Thoracic aorta (tissue), 2 donors: ENCODE data around the gene U2AF1L4. TPM values are rescaled to one million over a fixed set of nuclear protein-coding genes. Genes with fewer than 3 reads are reported as not detected.
"Not testable (repeated sequence)": the region's sequence is repeated elsewhere in the genome, so short reads cannot be mapped to it uniquely, and the experiment has no call there.

Experiments used
- ATAC-seq: fragments of 150-250 bp; one replicate; pipeline ENCODE4 v1.8.0; 2017; ENCODE audit warnings: low read depth; ENCODE audit not compliant: insufficient number of reproducible peaks, low FRiP score
- DNase-seq: peaks from one replicate; pipeline ENCODE4 v3.0.0-alpha.2; 2020; ENCODE audit warnings: low spot score
- H3K27ac ChIP-seq, 2 donors: fragments of 200-600 bp; sonication (generic); 1 replicate in 1 of 2; 2 replicates in 1 of 2; pipeline ENCODE4 v1.5.1; 2016; ENCODE audit warnings: mild to moderate bottlenecking in 2 of 2, moderate library complexity in 2 of 2
- H3K27me3 ChIP-seq: fragments of 200-600 bp; sonication (generic); replicated peaks from 2 replicates; pipeline ENCODE4 v1.6.0; 2016; ENCODE audit warnings: mild to moderate bottlenecking; ENCODE audit not compliant: insufficient read depth
- H3K36me3 ChIP-seq: fragments of 200-600 bp; sonication (generic); one replicate; pipeline ENCODE4 v1.5.1; 2016
- H3K4me1 ChIP-seq, 2 donors: fragments of 200-600 bp; sonication (generic); 1 replicate in 1 of 2; 2 replicates in 1 of 2; pipeline versions ENCODE4 v1.5.1 to v1.6.0; 2016; ENCODE audit warnings: low read depth in 2 of 2, mild to moderate bottlenecking in 1 of 2; ENCODE audit not compliant: control insufficient read depth in 1 of 2
- H3K4me3 ChIP-seq: fragments of 200-600 bp; sonication (generic); 2 replicates; pipeline ENCODE4 v1.5.1; 2016; ENCODE audit warnings: mild to moderate bottlenecking
- H3K9me3 ChIP-seq: fragments of 200-600 bp; sonication (generic); 2 replicates; pipeline ENCODE4 v1.5.1; 2016
- total RNA-seq, 2 donors: library from RNA; depleted of rRNA; stranded (reverse); fragments of >200 nt; gene quantifications; one replicate each; pipeline versions ENCODE4 v1.1.0 to v1.2.3, GENCODE V29; 2016
- TF ChIP-seq, protein P1 (sequence below): fragments of 200-600 bp; sonication (generic); IDR thresholded peaks from one replicate; pipeline ENCODE4 v1.5.1; 2019; ENCODE audit warnings: antibody characterized with exemption

U2AF1L4 gene
- total RNA-seq, 2 donors from 2014 or later = 34.4 to 42.6 TPM

- H3K36me3 ChIP-seq = peaks cover 88% of the 10 kb centered on the region
- no peak for ATAC-seq
These were observed 20.7 kb downstream of the U2AF1L4 start for GRCh38 chr19:35724560-35724959.

DNA sequence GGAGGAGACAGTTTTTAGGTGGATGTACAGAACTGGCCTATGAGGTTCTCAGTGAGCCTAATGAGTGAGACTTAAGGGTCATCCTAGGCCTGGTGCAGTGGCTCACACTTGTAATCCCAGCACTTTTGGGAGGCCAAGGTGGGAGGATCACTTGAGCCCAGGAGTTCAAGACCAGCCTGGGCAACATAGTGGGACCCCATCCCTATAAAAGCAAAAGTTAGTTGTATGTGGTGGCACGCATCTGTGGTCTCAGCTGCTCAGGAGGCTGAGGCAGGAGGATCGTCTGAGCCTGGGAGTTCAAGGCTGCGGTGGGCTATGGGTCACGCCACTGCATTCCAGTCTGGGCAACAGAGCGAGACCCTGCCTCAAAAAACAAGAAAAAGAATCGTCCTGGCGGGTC lies 21.1 kb downstream of the U2AF1L4 start:
- not testable (repeated sequence) for H3K4me1 ChIP-seq, H3K27ac ChIP-seq, H3K27me3 ChIP-seq, DNase-seq, ATAC-seq, H3K4me3 ChIP-seq, H3K9me3 ChIP-seq
- H3K36me3 ChIP-seq = peaks cover 84% of the 10 kb centered on the region

More at GRCh38 chr19:35724560-35724959, 20.7 kb downstream of the U2AF1L4 start:
- Histone ChIP-seq H3K27me3 (no peaks in the 10 kb centered on the region), H3K9me3 (no peaks in the 10 kb centered on the region), H3K4me3 (no peak overlapping the region), H3K27ac (no peak overlapping the region), H3K4me1 (peaks cover under 1 to 5% of the 10 kb centered on the region in 2 donors)
- no peak for DNase-seq
- TF ChIP-seq, protein P1, sequence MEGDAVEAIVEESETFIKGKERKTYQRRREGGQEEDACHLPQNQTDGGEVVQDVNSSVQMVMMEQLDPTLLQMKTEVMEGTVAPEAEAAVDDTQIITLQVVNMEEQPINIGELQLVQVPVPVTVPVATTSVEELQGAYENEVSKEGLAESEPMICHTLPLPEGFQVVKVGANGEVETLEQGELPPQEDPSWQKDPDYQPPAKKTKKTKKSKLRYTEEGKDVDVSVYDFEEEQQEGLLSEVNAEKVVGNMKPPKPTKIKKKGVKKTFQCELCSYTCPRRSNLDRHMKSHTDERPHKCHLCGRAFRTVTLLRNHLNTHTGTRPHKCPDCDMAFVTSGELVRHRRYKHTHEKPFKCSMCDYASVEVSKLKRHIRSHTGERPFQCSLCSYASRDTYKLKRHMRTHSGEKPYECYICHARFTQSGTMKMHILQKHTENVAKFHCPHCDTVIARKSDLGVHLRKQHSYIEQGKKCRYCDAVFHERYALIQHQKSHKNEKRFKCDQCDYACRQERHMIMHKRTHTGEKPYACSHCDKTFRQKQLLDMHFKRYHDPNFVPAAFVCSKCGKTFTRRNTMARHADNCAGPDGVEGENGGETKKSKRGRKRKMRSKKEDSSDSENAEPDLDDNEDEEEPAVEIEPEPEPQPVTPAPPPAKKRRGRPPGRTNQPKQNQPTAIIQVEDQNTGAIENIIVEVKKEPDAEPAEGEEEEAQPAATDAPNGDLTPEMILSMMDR = no peak

- Histone ChIP-seq H3K27ac (no peak overlapping the region), H3K27me3 (no peaks in the 10 kb centered on the region), H3K4me1 (peaks cover 9 to 14% of the 10 kb centered on the region in 2 donors), H3K4me3 (no peak overlapping the region), H3K9me3 (no peaks in the 10 kb centered on the region), H3K36me3 (peaks cover 80% of the 10 kb centered on the region)
- ATAC-seq = no peak
- TF ChIP-seq, protein P1 = no peak
- no peak for DNase-seq
These were observed 21.5 kb downstream of the U2AF1L4 start for GRCh38 chr19:35723671-35724070.

GRCh38 chr19:35722897-35723296 lies 22.3 kb downstream of the U2AF1L4 start:
- H3K36me3 ChIP-seq = peaks cover 72% of the 10 kb centered on the region
- ATAC-seq = no peak
- no peak overlapping the region for H3K4me3 ChIP-seq
- peaks cover 9 to 16% of the 10 kb centered on the region in 2 donors for H3K4me1 ChIP-seq
- TF ChIP-seq, protein P1 = no peak
- H3K27me3 ChIP-seq = no peaks in the 10 kb centered on the region
- no peaks in the 10 kb centered on the region for H3K9me3 ChIP-seq
- H3K27ac ChIP-seq = no peak overlapping the region
- no peak for DNase-seq

GRCh38 chr19:35722461-35722860 lies 22.8 kb downstream of the U2AF1L4 start:
- TF ChIP-seq, protein P1 = no peak
- H3K36me3 ChIP-seq = peaks cover 68% of the 10 kb centered on the region
- DNase-seq (no peak), ATAC-seq (no peak)
- H3K4me3 ChIP-seq = no peak overlapping the region
- H3K27ac ChIP-seq = no peak overlapping the region
- H3K4me1 ChIP-seq = peaks cover 9 to 16% of the 10 kb centered on the region in 2 donors
- H3K9me3 ChIP-seq = no peaks in the 10 kb centered on the region
- H3K27me3 ChIP-seq = no peaks in the 10 kb centered on the region

- Histone ChIP-seq H3K27me3 (no peaks in the 10 kb centered on the region), H3K27ac (no peak overlapping the region), H3K4me1 (peaks cover 9 to 16% of the 10 kb centered on the region in 2 donors), H3K9me3 (no peaks in the 10 kb centered on the region), H3K4me3 (no peak overlapping the region), H3K36me3 (peaks cover 57% of the 10 kb centered on the region)
- ATAC-seq = no peak
- no peak for DNase-seq
- TF ChIP-seq, protein P1 = no peak
These were observed 23.8 kb downstream of the U2AF1L4 start for GRCh38 chr19:35721374-35721773.
